HG02870 (cell line): ENCODE measurements around the gene SNX24.
"Not testable (repeated sequence)": the region's sequence is repeated elsewhere in the genome, so short reads cannot be mapped to it uniquely, and the experiment has no call there.

Source experiments
- ATAC-seq: cut with Tn5 transposase; IDR thresholded peaks from one replicate; pipeline ENCODE4 v1.9.1; 2021; ENCODE audit warnings: mild to moderate bottlenecking, moderate library complexity; ENCODE audit not compliant: unreplicated experiment

Gene SNX24

DNA sequence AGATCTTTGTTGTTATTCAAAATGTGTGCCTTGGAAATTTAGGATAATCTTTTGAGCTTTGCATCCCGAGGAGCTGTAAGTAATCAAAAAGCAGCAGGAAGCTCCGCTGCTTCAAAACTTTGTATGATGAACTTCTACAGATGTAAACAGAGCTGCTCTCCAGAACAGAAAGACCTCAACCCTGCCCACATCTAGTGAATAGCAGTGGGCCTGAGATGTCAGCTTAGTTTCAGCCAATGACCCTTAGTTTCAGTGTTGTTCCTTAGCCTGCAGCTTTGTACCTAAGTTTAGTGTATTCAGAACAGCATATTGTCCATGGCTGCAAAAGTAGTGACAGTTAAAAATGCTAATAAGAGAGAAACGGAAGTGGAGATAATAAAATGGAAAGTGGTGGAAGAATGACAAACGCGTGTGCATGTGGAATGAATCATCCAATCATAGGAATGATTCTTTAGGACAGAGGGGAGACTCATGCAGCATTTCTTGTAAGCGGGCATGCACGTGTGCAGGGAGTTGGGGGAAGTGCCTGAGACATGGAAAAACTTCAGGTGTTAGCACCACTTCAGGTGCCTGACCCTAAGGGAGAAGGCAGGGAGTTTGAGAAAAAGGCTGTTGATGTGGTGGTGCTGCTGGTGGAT lies 24.9 kb downstream of the SNX24 start:
- ATAC-seq: no peak

DNA sequence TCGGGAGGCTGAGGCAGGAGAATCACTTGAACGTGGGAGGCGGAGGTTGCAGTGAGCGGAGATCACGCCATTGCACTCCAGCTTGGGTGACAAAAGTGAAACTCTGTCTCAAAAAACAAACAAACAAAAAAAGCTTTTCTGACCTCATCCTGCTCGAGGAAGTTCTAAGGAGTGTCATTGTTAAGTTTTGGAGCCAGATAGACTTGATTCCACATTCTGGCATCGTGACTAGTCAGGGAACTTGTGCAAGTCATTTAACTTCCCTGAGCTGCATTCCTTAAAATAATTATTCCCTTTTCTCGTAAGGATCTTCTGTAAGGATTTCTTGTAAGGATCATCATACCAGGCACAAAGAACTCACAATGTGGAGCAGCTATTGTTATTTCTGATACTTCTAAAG lies 26.2 kb downstream of the SNX24 start:
- ATAC-seq: no peak

DNA sequence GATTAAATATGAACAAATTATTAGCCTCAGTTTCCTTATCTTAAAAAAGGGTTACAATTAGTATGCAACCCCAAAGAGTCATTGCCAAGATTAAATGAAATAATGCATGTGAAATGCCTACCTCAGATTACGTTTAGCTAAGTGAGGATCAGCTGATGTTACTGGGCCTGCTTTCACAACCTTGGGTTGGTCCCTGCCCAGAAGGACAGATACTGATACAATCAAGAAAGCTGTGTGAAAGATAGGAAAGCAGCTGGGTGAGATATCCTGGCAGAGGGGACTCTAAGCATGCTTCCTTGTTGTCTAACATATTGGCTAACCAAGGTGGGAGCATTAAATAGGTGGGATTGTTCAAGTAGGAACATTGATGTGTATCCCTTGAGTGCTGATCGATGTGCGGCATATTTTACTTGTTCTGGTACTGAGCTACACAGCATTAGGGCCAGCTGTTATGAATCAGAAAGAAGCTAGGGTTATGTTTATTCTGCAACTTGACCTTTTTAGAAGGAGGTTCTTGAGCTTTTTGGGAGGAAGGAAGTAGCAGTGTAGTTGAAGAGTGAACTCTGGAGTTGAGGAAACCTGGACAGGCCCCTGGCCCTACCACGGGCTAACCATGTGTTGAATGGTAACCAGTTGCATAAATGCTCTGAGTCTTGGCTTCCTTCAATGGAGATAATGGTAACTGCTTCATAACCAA lies 28.9 kb downstream of the SNX24 start:
- no peak for ATAC-seq

- ATAC-seq: peak; percentile 52
Observed at GRCh38 chr5:122877518-122877917, 32.1 kb downstream of the SNX24 start.

- ATAC-seq: no peak
Observed at GRCh38 chr5:122879076-122879475, 33.7 kb downstream of the SNX24 start.

DNA sequence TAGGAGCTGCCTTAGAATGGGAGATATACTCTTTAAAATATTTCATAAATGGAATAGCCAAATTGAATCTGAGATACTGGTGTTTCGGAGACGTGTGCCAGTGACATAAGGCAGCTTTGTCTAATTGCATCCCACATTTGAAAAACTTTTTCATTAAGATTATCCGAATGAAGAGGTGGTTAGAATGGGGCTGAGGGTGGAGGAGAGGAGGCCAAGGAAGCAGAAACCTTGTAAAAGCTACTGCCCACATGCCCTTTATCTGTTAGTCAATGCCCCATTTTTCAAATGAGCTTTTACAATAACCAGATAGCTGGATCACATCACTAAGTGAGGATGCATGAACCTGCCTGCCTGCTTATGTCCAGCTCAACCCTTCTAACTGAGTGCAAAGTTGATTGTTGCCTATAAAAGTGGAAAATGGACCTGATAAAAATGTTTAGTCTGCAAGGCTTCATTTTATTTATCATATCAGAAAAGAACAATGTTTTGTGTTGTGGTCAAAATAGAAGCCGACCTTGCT lies 34.8 kb downstream of the SNX24 start:
- ATAC-seq: no peak

- ATAC-seq: no peak
Observed at GRCh38 chr5:122880749-122881148, 35.3 kb downstream of the SNX24 start.

DNA sequence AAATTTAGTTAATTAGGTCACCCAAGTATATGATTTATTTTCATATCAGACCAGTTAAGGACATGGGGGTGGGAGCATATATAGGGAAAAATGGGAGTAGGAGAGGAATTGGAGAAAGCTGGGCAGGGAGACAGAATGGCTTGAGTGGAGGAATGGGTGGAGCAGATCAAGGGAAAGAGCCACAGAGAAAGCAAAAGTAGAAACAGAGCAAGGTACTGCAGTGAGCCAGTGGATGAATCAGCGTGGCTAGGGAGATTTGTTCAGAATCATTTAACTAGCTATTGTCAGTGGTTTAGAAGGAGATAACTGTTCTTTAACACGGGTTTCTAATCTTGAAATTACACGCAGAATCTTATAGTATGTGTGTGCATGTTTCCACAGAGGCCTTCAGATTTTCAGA lies 37.4 kb downstream of the SNX24 start:
- ATAC-seq: no peak

DNA sequence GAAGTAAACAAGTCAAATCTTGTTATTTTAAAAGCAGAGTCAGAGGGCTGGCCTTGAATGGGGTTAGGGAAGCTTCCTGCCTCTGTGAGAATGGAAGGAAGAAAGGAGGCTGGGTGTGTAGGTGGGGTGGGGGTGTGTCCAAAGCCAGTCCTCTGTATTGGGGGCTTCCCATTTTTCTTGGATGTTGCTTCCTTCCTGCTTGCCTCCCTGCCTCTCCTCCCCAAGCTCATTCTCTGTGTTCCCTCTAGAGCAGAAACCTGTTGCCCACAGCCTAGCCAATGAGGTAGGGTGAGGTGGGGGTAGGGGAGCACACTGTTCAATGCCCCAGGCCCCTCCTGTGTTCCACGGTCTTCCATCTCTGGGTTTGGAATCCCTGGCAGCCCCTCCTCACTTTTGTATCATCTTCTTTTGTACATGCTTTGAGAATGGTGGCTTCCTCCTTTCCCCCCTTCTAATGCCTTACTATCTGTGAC lies 39.7 kb downstream of the SNX24 start:
- ATAC-seq: no peak

GRCh38 chr5:122885891-122886290 lies 40.5 kb downstream of the SNX24 start:
- ATAC-seq: no peak

DNA sequence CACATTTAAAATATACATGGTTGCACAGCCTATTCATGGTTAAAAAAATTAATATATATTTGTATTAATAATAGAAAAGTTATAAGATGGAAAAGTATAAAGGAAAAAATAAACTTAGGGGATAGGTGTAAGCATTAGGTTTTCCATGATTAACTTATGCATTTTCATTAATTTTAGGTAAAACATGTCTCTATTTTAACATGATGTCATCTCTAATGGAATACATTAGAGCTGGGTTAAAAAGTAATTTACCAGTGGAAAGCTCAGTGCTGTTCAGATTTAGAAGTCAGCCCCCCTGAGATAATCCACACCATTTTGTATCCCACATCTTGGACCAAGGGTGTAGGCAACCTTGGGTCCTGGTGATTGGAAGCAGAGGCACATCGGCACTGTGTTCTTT lies 49.7 kb downstream of the SNX24 start:
- ATAC-seq: no peak

GRCh38 chr5:122896598-122897282 lies 51.3 kb downstream of the SNX24 start:
- no peak for ATAC-seq

GRCh38 chr5:122897283-122897602 lies 51.8 kb downstream of the SNX24 start:
- no peak for ATAC-seq

DNA sequence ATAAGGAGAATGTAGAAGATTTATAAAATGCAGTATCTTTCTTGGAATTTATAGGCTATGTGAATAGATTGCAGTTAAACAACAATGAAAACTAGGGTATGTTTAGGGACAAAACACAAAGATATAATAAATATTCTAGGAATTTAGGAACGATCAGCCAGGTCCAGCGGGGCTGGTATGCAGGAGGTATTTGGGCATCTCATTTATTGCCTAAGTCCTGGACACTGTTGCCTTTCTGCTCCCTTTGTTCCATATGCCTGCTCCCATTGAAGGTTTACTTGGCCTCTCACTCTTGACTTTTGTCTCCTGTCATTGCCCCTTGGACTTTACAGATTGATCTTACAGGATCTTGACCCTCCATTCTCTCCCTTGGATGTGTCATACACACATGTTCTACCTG lies 55.9 kb downstream of the SNX24 start:
- no peak for ATAC-seq

GRCh38 chr5:122902263-122902662 lies 56.9 kb downstream of the SNX24 start:
- no peak for ATAC-seq

GRCh38 chr5:122906768-122907167 lies 61.4 kb downstream of the SNX24 start:
- no peak for ATAC-seq

GRCh38 chr5:122907276-122907675 lies 61.9 kb downstream of the SNX24 start:
- ATAC-seq: no peak

- no peak for ATAC-seq
Observed at GRCh38 chr5:122908108-122908507, 62.7 kb downstream of the SNX24 start.

DNA sequence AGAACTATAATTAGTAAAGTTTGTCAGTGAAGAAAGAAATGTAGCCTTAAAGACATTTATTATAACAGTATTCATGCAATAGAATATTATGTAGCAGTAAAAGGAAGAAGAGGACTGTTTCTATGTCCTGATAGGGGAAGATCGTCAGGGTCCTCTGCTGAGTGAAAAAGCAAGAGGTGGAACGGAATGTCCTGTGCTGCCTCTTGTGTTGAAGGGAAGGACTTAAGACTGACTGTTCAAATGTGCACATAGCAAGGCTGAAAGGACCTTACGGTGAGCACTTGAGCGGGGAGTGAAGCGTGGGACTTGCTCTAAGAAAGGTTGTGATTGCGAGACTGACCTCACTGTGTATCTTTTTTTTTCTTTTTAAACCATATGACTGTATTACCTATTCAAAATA lies 63.2 kb downstream of the SNX24 start:
- no peak for ATAC-seq

DNA sequence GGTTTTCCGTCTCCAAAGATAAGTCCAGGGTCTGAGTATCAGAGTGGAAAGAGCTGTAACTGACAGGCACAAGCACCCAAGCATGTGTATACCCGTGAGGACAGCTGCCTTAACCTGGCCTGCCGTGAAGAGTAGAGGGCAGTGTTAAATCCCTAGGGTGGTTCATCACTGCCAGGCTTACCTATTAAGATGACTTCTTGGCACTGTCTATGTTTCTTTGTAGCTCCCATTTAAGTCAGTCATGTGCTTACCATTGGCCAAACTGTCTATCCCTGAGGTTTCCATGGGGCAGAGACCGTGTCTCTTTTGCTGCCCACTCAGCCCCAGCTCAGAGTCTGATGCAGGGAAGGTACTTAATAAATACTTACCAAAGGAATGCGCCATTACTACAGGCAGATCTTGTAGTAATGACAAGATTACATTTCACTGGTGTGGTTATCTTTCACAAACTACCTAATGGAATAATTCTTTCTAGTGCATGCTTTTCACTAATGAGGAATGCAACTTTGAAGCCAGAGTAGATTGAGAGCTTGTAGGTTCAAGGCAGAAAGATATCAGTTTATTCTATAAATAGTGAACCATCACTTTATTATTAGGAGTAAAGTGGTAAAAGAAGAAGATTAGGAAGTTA lies 64.2 kb downstream of the SNX24 start:
- ATAC-seq: no peak

GRCh38 chr5:122913436-122913835 lies 68.0 kb downstream of the SNX24 start:
- not testable (repeated sequence) for ATAC-seq
